Activated naive CD8-positive, alpha-beta T cell treated with anti-CD3 and anti-CD28 coated beads for 36 hours (primary cell): ENCODE data around the gene KPNA5. TPM values are rescaled to one million over a fixed set of nuclear protein-coding genes. Genes with fewer than 3 reads are reported as not detected.
"Not testable (repeated sequence)": the region's sequence is repeated elsewhere in the genome, so short reads cannot be mapped to it uniquely, and the experiment has no call there.

Experiments
- DNase-seq: peaks from one replicate; pipeline ENCODE4 v3.0.0; 2021
- H3K27ac Mint-ChIP-seq: one replicate; pipeline ENCODE4 v1.8.0; 2022; ENCODE audit warnings: mild to moderate bottlenecking, moderate library complexity, mixed read lengths
- H3K27me3 Mint-ChIP-seq: one replicate; pipeline ENCODE4 v1.8.0; 2022; ENCODE audit warnings: mild to moderate bottlenecking, mixed read lengths
- H3K36me3 Mint-ChIP-seq: one replicate; pipeline ENCODE4 v1.8.0; 2021; ENCODE audit warnings: mild to moderate bottlenecking, mixed read lengths
- H3K4me1 Mint-ChIP-seq: one replicate; pipeline ENCODE4 v1.8.0; 2021; ENCODE audit warnings: mixed read lengths
- H3K4me3 Mint-ChIP-seq: one replicate; pipeline ENCODE4 v1.8.0; 2022; ENCODE audit warnings: mild to moderate bottlenecking, moderate library complexity, mixed read lengths
- H3K9me3 Mint-ChIP-seq: one replicate; pipeline ENCODE4 v1.8.0; 2022; ENCODE audit warnings: mixed read lengths
- total RNA-seq, 2 experiments: library from RNA; stranded (reverse); gene quantifications; one replicate each; pipeline ENCODE4 v1.2.3, GENCODE V29; 2021

Gene KPNA5
- 10 to 100 TPM in 1 of 2 experiments, 1 to 10 TPM in 1; 9.0 to 11.5 TPM for total RNA-seq

GRCh38 chr6:116680880-116681672 is at the start of gene KPNA5:
Gene KPNA5, plus strand, starts transcription at chr6:116681211. Its CDS starts 124 bp downstream, at chr6:116681335.
- peaks cover 21% of the 10 kb centered on the region for H3K4me1 Mint-ChIP-seq
- H3K9me3 Mint-ChIP-seq = peaks cover 3% of the 10 kb centered on the region
- H3K4me3 Mint-ChIP-seq = peak within 1 kb of the TSS; percentile 98
- H3K36me3 Mint-ChIP-seq = peaks cover 27% of the 10 kb centered on the region
- no peaks in the 10 kb centered on the region for H3K27me3 Mint-ChIP-seq
- H3K27ac Mint-ChIP-seq = peak within 1 kb of the TSS; percentile 99
- DNase-seq = peak; percentile 92

- Mint-ChIP-seq H3K9me3 (no peaks in the 10 kb centered on the region), H3K4me1 (no peaks in the 10 kb centered on the region), H3K36me3 (peaks cover 7% of the 10 kb centered on the region), H3K27me3 (no peaks in the 10 kb centered on the region), H3K27ac (no peak overlapping the region), H3K4me3 (no peak overlapping the region)
- DNase-seq = no peak
Measured at GRCh38 chr6:116631379-116631990, 49.5 kb upstream of the KPNA5 start.

- Mint-ChIP-seq H3K4me3 (no peak overlapping the region), H3K36me3 (peaks cover 7% of the 10 kb centered on the region), H3K4me1 (peaks cover 2% of the 10 kb centered on the region), H3K27ac (no peak overlapping the region), H3K27me3 (no peaks in the 10 kb centered on the region), H3K9me3 (no peaks in the 10 kb centered on the region)
- DNase-seq = no peak
Measured at GRCh38 chr6:116633685-116634084, 47.3 kb upstream of the KPNA5 start.

GRCh38 chr6:116648156-116648555 is 32.9 kb upstream of the KPNA5 start:
- Mint-ChIP-seq H3K4me3 (no peak overlapping the region), H3K9me3 (peaks cover 2% of the 10 kb centered on the region), H3K27me3 (no peaks in the 10 kb centered on the region), H3K36me3 (peaks cover 14% of the 10 kb centered on the region), H3K4me1 (peaks cover 12% of the 10 kb centered on the region), H3K27ac (no peak overlapping the region)
- DNase-seq = no peak

GRCh38 chr6:116649129-116649528 is 31.9 kb upstream of the KPNA5 start:
- Mint-ChIP-seq H3K9me3 (no peaks in the 10 kb centered on the region), H3K4me1 (peaks cover 12% of the 10 kb centered on the region), H3K36me3 (peaks cover 6% of the 10 kb centered on the region), H3K27ac (no peak overlapping the region), H3K27me3 (no peaks in the 10 kb centered on the region), H3K4me3 (no peak overlapping the region)
- no peak for DNase-seq

GRCh38 chr6:116651916-116652315 is 29.1 kb upstream of the KPNA5 start:
- Mint-ChIP-seq H3K36me3 (no peaks in the 10 kb centered on the region), H3K27me3 (no peaks in the 10 kb centered on the region), H3K4me1 (peaks cover 13% of the 10 kb centered on the region), H3K27ac (no peak overlapping the region), H3K4me3 (no peak overlapping the region), H3K9me3 (no peaks in the 10 kb centered on the region)
- DNase-seq = no peak

- Mint-ChIP-seq H3K27me3 (no peaks in the 10 kb centered on the region), H3K4me1 (peaks cover 38% of the 10 kb centered on the region), H3K36me3 (peaks cover 37% of the 10 kb centered on the region), H3K4me3 (no peak overlapping the region), H3K9me3 (no peaks in the 10 kb centered on the region), H3K27ac (no peak overlapping the region)
- no peak for DNase-seq
Measured at GRCh38 chr6:116661594-116661993, 19.4 kb upstream of the KPNA5 start.

GRCh38 chr6:116662202-116662601 is 18.8 kb upstream of the KPNA5 start:
- Mint-ChIP-seq H3K27me3 (no peaks in the 10 kb centered on the region), H3K9me3 (no peaks in the 10 kb centered on the region), H3K36me3 (peaks cover 41% of the 10 kb centered on the region), H3K27ac (peak overlapping the region; percentile 43), H3K4me1 (peaks cover 41% of the 10 kb centered on the region), H3K4me3 (no peak overlapping the region)
- DNase-seq = no peak

GRCh38 chr6:116663308-116663707 is 17.7 kb upstream of the KPNA5 start:
- Mint-ChIP-seq H3K27me3 (no peaks in the 10 kb centered on the region), H3K36me3 (peaks cover 44% of the 10 kb centered on the region), H3K4me3 (no peak overlapping the region), H3K4me1 (peaks cover 45% of the 10 kb centered on the region), H3K27ac (no peak overlapping the region), H3K9me3 (no peaks in the 10 kb centered on the region)
- no peak for DNase-seq

GRCh38 chr6:116664169-116664568 is 16.8 kb upstream of the KPNA5 start:
- H3K9me3 Mint-ChIP-seq, H3K27me3 Mint-ChIP-seq, DNase-seq: not testable (repeated sequence)
- H3K4me3 Mint-ChIP-seq = peak overlapping the region; percentile 47
- H3K4me1 Mint-ChIP-seq = peaks cover 45% of the 10 kb centered on the region
- peak overlapping the region; percentile 16 for H3K27ac Mint-ChIP-seq
- H3K36me3 Mint-ChIP-seq = peaks cover 44% of the 10 kb centered on the region

GRCh38 chr6:116665464-116665863 is 15.5 kb upstream of the KPNA5 start:
- H3K36me3 Mint-ChIP-seq = peaks cover 39% of the 10 kb centered on the region
- H3K4me3 Mint-ChIP-seq = peak overlapping the region; percentile 65
- no peak for DNase-seq
- H3K4me1 Mint-ChIP-seq = peaks cover 45% of the 10 kb centered on the region
- peak overlapping the region; percentile 42 for H3K27ac Mint-ChIP-seq
- H3K27me3 Mint-ChIP-seq = no peaks in the 10 kb centered on the region
- no peaks in the 10 kb centered on the region for H3K9me3 Mint-ChIP-seq

GRCh38 chr6:116666869-116667268 is 14.1 kb upstream of the KPNA5 start:
- Mint-ChIP-seq H3K27me3 (no peaks in the 10 kb centered on the region), H3K27ac (peak overlapping the region; percentile 71), H3K4me1 (peaks cover 38% of the 10 kb centered on the region), H3K36me3 (peaks cover 33% of the 10 kb centered on the region), H3K9me3 (no peaks in the 10 kb centered on the region), H3K4me3 (peak overlapping the region; percentile 63)
- no peak for DNase-seq

- H3K4me3 Mint-ChIP-seq = peak overlapping the region; percentile 100
Measured at GRCh38 chr6:116667623-116668022, 13.4 kb upstream of the KPNA5 start.

GRCh38 chr6:116672306-116672705 is 8.7 kb upstream of the KPNA5 start:
- Mint-ChIP-seq H3K36me3 (peaks cover 2% of the 10 kb centered on the region), H3K4me1 (peaks cover 3% of the 10 kb centered on the region), H3K27me3 (no peaks in the 10 kb centered on the region), H3K27ac (no peak overlapping the region), H3K9me3 (no peaks in the 10 kb centered on the region), H3K4me3 (no peak overlapping the region)
- DNase-seq = no peak

More at GRCh38 chr6:116667623-116668022, 13.4 kb upstream of the KPNA5 start:
- H3K4me1 Mint-ChIP-seq = peaks cover 32% of the 10 kb centered on the region
- no peaks in the 10 kb centered on the region for H3K9me3 Mint-ChIP-seq
- H3K27ac Mint-ChIP-seq = peak overlapping the region; percentile 97
- no peak for DNase-seq
- H3K27me3 Mint-ChIP-seq = no peaks in the 10 kb centered on the region
- H3K36me3 Mint-ChIP-seq = peaks cover 28% of the 10 kb centered on the region

- Mint-ChIP-seq H3K27ac (no peak overlapping the region), H3K4me3 (no peak overlapping the region), H3K27me3 (no peaks in the 10 kb centered on the region), H3K9me3 (no peaks in the 10 kb centered on the region), H3K4me1 (peaks cover 5% of the 10 kb centered on the region), H3K36me3 (no peaks in the 10 kb centered on the region)
- no peak for DNase-seq
Measured at GRCh38 chr6:116676021-116676420, 5.0 kb upstream of the KPNA5 start.

GRCh38 chr6:116682334-116682712 is 1.3 kb downstream of the KPNA5 start:
- peaks cover 3% of the 10 kb centered on the region for H3K9me3 Mint-ChIP-seq
- H3K27ac Mint-ChIP-seq = peak overlapping the region; percentile 89
- H3K36me3 Mint-ChIP-seq = peaks cover 33% of the 10 kb centered on the region
- H3K4me1 Mint-ChIP-seq = peaks cover 32% of the 10 kb centered on the region
- peak overlapping the region; percentile 98 for H3K4me3 Mint-ChIP-seq
- peak; percentile 45 for DNase-seq
- H3K27me3 Mint-ChIP-seq = no peaks in the 10 kb centered on the region
